HEK293 (cell line): ENCODE measurements around the gene IVD.

ENCODE experiments used
- CTCF ChIA-PET: fragments of 350-600 bp; formaldehyde crosslinking; extraction: SDS; loops from one replicate; lab custom pipeline; 2021; ENCODE audit warnings: antibody characterized with exemption; lab: Yijun Ruan, JAX
- POLR2A ChIA-PET: fragments of 300-600 bp; formaldehyde crosslinking; extraction: SDS; loops from one replicate; lab custom pipeline; 2020; ENCODE audit warnings: antibody characterized with exemption, inconsistent platforms; lab: Yijun Ruan, JAX
- H3K27ac ChIP-seq: fragments of 200-500 bp; sonication (Bioruptor generic); 2 replicates; pipeline ENCODE4 v1.5.1; 2014; ENCODE audit warnings: low read depth, low read length, control low read depth, inconsistent platforms; ENCODE audit errors: extremely low read depth
- H3K36me3 ChIP-seq, 2 experiments: fragments of 200-500 bp in 1 of 2; sonication (Bioruptor generic) in 1 of 2; 1 replicate in 1 of 2; 2 replicates in 1 of 2; pipeline ENCODE4 v1.5.1; 2014 to 2017; ENCODE audit warnings: inconsistent platforms in 2 of 2, low read length in 2 of 2; ENCODE audit not compliant: control insufficient read depth in 2 of 2, insufficient read depth in 1 of 2
- H3K4me1 ChIP-seq: fragments of 200-500 bp; sonication (Bioruptor generic); 2 replicates; pipeline ENCODE4 v1.5.1; 2014; ENCODE audit warnings: mild to moderate bottlenecking, low read length, inconsistent platforms; ENCODE audit not compliant: control insufficient read depth, insufficient read depth
- H3K4me3 ChIP-seq: 2 replicates; pipeline ENCODE4 v1.5.1; 2011; ENCODE audit warnings: low read depth, mild to moderate bottlenecking, control low read depth, low read length, moderate library complexity
- H3K9me3 ChIP-seq: fragments of 200-500 bp; sonication (Bioruptor generic); 2 replicates; pipeline ENCODE4 v1.5.1; 2014; ENCODE audit warnings: low read depth, low read length, inconsistent platforms; ENCODE audit not compliant: control insufficient read depth, insufficient read depth
- KLF8 ChIP-seq: fragments of 450-650 bp; formaldehyde crosslinking; IDR thresholded peaks from 2 replicates; pipeline ENCODE4 v1.5.1; 2016; ENCODE audit warnings: missing biosample characterization, missing genetic modification characterization
- MEIS1 ChIP-seq: sonication (generic); formaldehyde crosslinking; IDR thresholded peaks from 2 replicates; pipeline ENCODE4 v1.8.1; 2022; ENCODE audit warnings: missing genetic modification reagents, mild to moderate bottlenecking, borderline replicate concordance
- OVOL3 ChIP-seq: fragments of 450-650 bp; formaldehyde crosslinking; IDR thresholded peaks from 2 replicates; pipeline ENCODE4 v1.5.1; 2016; ENCODE audit warnings: missing biosample characterization, missing genetic modification characterization
- WT1 ChIP-seq: fragments of 450-650 bp; formaldehyde crosslinking; IDR thresholded peaks from 2 replicates; pipeline ENCODE4 v1.5.1; 2016; ENCODE audit warnings: missing biosample characterization, missing genetic modification characterization
- ZFP69B ChIP-seq: fragments of 450-650 bp; formaldehyde crosslinking; IDR thresholded peaks from 2 replicates; pipeline ENCODE4 v1.5.1; 2016; ENCODE audit warnings: missing biosample characterization, missing genetic modification characterization
- ZIC2 ChIP-seq: fragments of 450-650 bp; formaldehyde crosslinking; IDR thresholded peaks from 2 replicates; pipeline ENCODE4 v1.5.1; 2016; ENCODE audit warnings: missing biosample characterization, missing genetic modification characterization
- ZNF19 ChIP-seq: fragments of 450-650 bp; formaldehyde crosslinking; IDR thresholded peaks from 2 replicates; pipeline ENCODE4; 2016; ENCODE audit warnings: missing biosample characterization, missing genetic modification characterization, low read depth
- ZNF239 ChIP-seq: fragments of 450-650 bp; formaldehyde crosslinking; IDR thresholded peaks from 2 replicates; pipeline ENCODE4 v1.5.1; 2016; ENCODE audit warnings: missing biosample characterization, missing genetic modification characterization
- ZNF292 ChIP-seq: fragments of 450-650 bp; formaldehyde crosslinking; IDR thresholded peaks from 2 replicates; pipeline ENCODE4 v1.5.1; 2016; ENCODE audit warnings: low read depth, missing biosample characterization, missing genetic modification characterization, borderline replicate concordance
- ZNF324 ChIP-seq: fragments of 450-650 bp; formaldehyde crosslinking; IDR thresholded peaks from 2 replicates; pipeline ENCODE4 v1.5.1; 2016; ENCODE audit warnings: missing biosample characterization, missing genetic modification characterization
- ZNF391 ChIP-seq: fragments of 450-650 bp; formaldehyde crosslinking; IDR thresholded peaks from 2 replicates; pipeline ENCODE4 v1.5.1; 2016; ENCODE audit warnings: low read depth, missing biosample characterization, missing genetic modification characterization, borderline replicate concordance
- ZNF426 ChIP-seq: fragments of 450-650 bp; formaldehyde crosslinking; IDR thresholded peaks from 2 replicates; pipeline ENCODE4 v1.5.1; 2017; ENCODE audit warnings: missing biosample characterization, missing genetic modification characterization, mild to moderate bottlenecking, inconsistent platforms, moderate library complexity
- ZNF433 ChIP-seq: fragments of 450-650 bp; formaldehyde crosslinking; IDR thresholded peaks from 2 replicates; pipeline ENCODE4 v1.5.1; 2016; ENCODE audit warnings: missing biosample characterization, missing genetic modification characterization, low read depth
- ZNF529 ChIP-seq: fragments of 450-650 bp; formaldehyde crosslinking; IDR thresholded peaks from 2 replicates; pipeline ENCODE4 v1.5.1; 2017; ENCODE audit warnings: missing genetic modification characterization, missing biosample characterization; ENCODE audit not compliant: insufficient replicate concordance
- ZNF596 ChIP-seq: fragments of 450-650 bp; IDR thresholded peaks from 2 replicates; pipeline ENCODE4 v1.5.0; 2018; ENCODE audit warnings: missing biosample characterization, mild to moderate bottlenecking, missing genetic modification characterization, moderate library complexity
- ZNF664 ChIP-seq: fragments of 450-650 bp; formaldehyde crosslinking; IDR thresholded peaks from 2 replicates; pipeline ENCODE4 v1.5.1; 2016; ENCODE audit warnings: missing biosample characterization, missing genetic modification characterization
- ZNF747 ChIP-seq: fragments of 450-650 bp; formaldehyde crosslinking; IDR thresholded peaks from 2 replicates; pipeline ENCODE4 v1.5.1; 2016; ENCODE audit warnings: missing biosample characterization, missing genetic modification characterization
- TF ChIP-seq, protein P1 (sequence below): fragments of 450-650 bp; formaldehyde crosslinking; IDR thresholded peaks from 2 replicates; pipeline ENCODE4 v1.5.1; 2016; ENCODE audit warnings: missing biosample characterization, missing genetic modification characterization, borderline replicate concordance
- TF ChIP-seq, protein P2 (sequence below): fragments of 450-650 bp; formaldehyde crosslinking; IDR thresholded peaks from 2 replicates; pipeline ENCODE4 v1.5.1; 2017; ENCODE audit warnings: missing biosample characterization, missing genetic modification characterization
- TF ChIP-seq, protein P3 (sequence below): fragments of 450-650 bp; formaldehyde crosslinking; IDR thresholded peaks from 2 replicates; pipeline ENCODE4 v1.5.1; 2016; ENCODE audit warnings: missing biosample characterization, missing genetic modification characterization
- TF ChIP-seq, protein P4 (sequence below): fragments of 450-650 bp; IDR thresholded peaks from 2 replicates; pipeline ENCODE4 v1.5.1; 2018; ENCODE audit warnings: missing biosample characterization, mild to moderate bottlenecking, missing genetic modification characterization
- TF ChIP-seq, protein P5 (sequence below): fragments of 450-650 bp; formaldehyde crosslinking; IDR thresholded peaks from 2 replicates; pipeline ENCODE4 v1.5.1; 2017; ENCODE audit warnings: missing biosample characterization, missing genetic modification characterization
- TF ChIP-seq, protein P6 (sequence below): fragments of 450-650 bp; formaldehyde crosslinking; IDR thresholded peaks from 2 replicates; pipeline ENCODE4 v1.5.1; 2017; ENCODE audit warnings: missing biosample characterization, missing genetic modification characterization

The IVD gene

DNA sequence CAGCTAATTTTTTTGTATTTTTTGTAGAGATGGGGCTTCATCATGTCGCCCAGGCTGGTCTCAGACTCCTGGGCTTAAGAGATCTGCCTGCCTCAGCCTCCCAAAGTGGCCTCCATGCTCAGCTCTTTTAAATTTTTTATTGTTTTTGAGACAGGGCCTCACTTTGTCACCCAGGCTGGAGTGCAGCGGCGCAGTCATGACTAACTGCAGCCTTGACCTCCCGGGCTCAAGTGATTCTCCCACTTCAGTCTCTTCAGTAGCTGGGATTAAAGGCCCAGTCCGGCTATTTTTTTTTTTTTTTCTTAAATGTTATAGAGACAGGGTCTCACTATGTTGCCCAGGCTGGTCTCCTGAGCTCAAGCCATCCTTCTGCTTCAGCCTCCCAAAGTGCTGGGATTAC is 20.1 kb downstream of the IVD start (continued):
- TF ChIP-seq, protein P1, sequence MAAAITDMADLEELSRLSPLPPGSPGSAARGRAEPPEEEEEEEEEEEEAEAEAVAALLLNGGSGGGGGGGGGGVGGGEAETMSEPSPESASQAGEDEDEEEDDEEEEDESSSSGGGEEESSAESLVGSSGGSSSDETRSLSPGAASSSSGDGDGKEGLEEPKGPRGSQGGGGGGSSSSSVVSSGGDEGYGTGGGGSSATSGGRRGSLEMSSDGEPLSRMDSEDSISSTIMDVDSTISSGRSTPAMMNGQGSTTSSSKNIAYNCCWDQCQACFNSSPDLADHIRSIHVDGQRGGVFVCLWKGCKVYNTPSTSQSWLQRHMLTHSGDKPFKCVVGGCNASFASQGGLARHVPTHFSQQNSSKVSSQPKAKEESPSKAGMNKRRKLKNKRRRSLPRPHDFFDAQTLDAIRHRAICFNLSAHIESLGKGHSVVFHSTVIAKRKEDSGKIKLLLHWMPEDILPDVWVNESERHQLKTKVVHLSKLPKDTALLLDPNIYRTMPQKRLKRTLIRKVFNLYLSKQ: no peak
- no peak for TF ChIP-seq KLF8 (tag by site-specific recombination)
- TF ChIP-seq ZNF324: no peak
- TF ChIP-seq ZIC2 (tag by site-specific recombination): no peak
- TF ChIP-seq, protein P2, sequence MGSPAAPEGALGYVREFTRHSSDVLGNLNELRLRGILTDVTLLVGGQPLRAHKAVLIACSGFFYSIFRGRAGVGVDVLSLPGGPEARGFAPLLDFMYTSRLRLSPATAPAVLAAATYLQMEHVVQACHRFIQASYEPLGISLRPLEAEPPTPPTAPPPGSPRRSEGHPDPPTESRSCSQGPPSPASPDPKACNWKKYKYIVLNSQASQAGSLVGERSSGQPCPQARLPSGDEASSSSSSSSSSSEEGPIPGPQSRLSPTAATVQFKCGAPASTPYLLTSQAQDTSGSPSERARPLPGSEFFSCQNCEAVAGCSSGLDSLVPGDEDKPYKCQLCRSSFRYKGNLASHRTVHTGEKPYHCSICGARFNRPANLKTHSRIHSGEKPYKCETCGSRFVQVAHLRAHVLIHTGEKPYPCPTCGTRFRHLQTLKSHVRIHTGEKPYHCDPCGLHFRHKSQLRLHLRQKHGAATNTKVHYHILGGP (tag by site-specific recombination): no peak
- TF ChIP-seq ZFP69B: no peak
- TF ChIP-seq ZNF426 (tag by site-specific recombination): no peak
- TF ChIP-seq, protein P3, sequence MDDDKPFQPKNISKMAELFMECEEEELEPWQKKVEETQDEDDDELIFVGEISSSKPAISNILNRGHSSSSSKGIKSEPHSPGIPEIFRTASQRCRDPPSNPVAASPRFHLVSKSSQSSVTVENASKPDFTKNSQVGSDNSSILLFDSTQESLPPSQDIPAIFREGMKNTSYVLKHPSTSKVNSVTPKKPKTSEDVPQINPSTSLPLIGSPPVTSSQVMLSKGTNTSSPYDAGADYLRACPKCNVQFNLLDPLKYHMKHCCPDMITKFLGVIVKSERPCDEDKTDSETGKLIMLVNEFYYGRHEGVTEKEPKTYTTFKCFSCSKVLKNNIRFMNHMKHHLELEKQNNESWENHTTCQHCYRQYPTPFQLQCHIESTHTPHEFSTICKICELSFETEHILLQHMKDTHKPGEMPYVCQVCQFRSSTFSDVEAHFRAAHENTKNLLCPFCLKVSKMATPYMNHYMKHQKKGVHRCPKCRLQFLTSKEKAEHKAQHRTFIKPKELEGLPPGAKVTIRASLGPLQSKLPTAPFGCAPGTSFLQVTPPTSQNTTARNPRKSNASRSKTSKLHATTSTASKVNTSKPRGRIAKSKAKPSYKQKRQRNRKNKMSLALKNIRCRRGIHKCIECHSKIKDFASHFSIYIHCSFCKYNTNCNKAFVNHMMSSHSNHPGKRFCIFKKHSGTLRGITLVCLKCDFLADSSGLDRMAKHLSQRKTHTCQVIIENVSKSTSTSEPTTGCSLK (tag by site-specific recombination): no peak
- TF ChIP-seq ZNF292 (tag by site-specific recombination): no peak

DNA sequence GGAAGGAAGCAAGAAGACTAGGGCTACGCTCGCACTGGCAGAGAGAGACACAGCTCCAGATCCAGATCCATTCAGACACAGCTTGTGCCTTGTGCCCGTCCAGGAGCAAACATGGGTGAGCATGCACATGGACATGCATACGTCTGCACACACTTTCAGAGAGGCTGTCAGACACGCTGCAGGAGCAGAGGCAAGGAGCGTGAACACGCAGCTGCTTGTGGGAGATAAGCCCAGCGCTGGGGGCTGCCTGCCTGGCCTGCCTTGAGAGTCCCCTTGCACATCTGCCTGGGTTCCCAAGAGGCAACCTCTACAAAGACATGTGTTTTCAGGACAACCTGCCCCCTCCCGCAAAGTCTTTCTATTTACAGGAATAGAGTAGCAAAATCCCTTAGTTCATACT is 21.6 kb downstream of the IVD start:
- H3K27ac ChIP-seq: no peak overlapping the region
- no peaks in the 10 kb centered on the region for H3K4me1 ChIP-seq
- H3K36me3 ChIP-seq: no peaks in the 10 kb centered on the region; a peak in 1 of 3 replicates
- CTCF ChIA-PET: interaction anchor here (0.6 kb wide), 1 partner anchor 163 kb away, joined by 3 read pairs; no protein-coding TSS in a partner anchor
- no peak overlapping the region for H3K4me3 ChIP-seq
- TF ChIP-seq ZNF433 (tag by site-specific recombination): no peak
- TF ChIP-seq OVOL3 (tag by site-specific recombination): no peak
- no peak for TF ChIP-seq ZNF239
- no peak for TF ChIP-seq ZNF529 (tag by site-specific recombination)
- no peak for TF ChIP-seq WT1 (tag by site-specific recombination)
- TF ChIP-seq ZNF391: no peak
- no peak for TF ChIP-seq ZNF747 (tag by site-specific recombination)
- TF ChIP-seq, protein P4, sequence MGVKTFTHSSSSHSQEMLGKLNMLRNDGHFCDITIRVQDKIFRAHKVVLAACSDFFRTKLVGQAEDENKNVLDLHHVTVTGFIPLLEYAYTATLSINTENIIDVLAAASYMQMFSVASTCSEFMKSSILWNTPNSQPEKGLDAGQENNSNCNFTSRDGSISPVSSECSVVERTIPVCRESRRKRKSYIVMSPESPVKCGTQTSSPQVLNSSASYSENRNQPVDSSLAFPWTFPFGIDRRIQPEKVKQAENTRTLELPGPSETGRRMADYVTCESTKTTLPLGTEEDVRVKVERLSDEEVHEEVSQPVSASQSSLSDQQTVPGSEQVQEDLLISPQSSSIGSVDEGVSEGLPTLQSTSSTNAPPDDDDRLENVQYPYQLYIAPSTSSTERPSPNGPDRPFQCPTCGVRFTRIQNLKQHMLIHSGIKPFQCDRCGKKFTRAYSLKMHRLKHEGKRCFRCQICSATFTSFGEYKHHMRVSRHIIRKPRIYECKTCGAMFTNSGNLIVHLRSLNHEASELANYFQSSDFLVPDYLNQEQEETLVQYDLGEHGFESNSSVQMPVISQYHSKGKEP (tag by site-specific recombination): no peak
- no peak for TF ChIP-seq ZNF596 (tag by site-specific recombination)
- no peaks in the 10 kb centered on the region for H3K9me3 ChIP-seq
- POLR2A ChIA-PET: interaction anchor here (1.3 kb wide), 1 partner anchor 14 kb away, joined by 4 read pairs; the partner anchor contains the start of gene BAHD1

DNA sequence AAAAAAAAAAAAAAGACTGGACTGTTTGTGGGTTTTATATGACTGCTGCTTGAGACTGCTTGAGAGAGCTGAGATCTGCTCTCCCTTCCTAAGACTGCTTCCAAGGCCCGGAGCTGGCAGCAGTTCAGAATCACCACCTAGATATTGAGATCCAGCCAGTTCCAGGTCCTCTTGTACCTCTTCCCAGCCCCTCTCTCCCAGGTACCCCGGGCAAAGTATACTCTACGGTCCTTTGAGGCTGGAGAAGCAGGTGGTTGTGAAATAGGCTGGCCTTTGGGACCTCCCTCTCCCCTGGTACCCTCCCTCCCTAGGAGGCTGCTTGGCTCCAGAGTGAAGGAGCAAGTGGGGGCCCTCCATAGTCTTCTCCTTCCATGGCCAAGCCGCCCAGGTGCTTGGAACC is 22.6 kb downstream of the IVD start:
- Histone ChIP-seq H3K27ac (no peak overlapping the region), H3K4me1 (no peaks in the 10 kb centered on the region), H3K36me3 (no peaks in the 10 kb centered on the region; a peak in 1 of 3 replicates), H3K9me3 (no peaks in the 10 kb centered on the region), H3K4me3 (no peak overlapping the region)
- CTCF ChIA-PET: no interaction called here
- POLR2A ChIA-PET: no interaction called here
- TF ChIP-seq MEIS1 (CRISPR knock-in tag) (no peak), ZNF19 (tag by site-specific recombination) (no peak), ZNF664 (no peak)
- TF ChIP-seq, protein P5, sequence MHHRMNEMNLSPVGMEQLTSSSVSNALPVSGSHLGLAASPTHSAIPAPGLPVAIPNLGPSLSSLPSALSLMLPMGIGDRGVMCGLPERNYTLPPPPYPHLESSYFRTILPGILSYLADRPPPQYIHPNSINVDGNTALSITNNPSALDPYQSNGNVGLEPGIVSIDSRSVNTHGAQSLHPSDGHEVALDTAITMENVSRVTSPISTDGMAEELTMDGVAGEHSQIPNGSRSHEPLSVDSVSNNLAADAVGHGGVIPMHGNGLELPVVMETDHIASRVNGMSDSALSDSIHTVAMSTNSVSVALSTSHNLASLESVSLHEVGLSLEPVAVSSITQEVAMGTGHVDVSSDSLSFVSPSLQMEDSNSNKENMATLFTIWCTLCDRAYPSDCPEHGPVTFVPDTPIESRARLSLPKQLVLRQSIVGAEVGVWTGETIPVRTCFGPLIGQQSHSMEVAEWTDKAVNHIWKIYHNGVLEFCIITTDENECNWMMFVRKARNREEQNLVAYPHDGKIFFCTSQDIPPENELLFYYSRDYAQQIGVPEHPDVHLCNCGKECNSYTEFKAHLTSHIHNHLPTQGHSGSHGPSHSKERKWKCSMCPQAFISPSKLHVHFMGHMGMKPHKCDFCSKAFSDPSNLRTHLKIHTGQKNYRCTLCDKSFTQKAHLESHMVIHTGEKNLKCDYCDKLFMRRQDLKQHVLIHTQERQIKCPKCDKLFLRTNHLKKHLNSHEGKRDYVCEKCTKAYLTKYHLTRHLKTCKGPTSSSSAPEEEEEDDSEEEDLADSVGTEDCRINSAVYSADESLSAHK (tag by site-specific recombination): no peak
- TF ChIP-seq, protein P6, sequence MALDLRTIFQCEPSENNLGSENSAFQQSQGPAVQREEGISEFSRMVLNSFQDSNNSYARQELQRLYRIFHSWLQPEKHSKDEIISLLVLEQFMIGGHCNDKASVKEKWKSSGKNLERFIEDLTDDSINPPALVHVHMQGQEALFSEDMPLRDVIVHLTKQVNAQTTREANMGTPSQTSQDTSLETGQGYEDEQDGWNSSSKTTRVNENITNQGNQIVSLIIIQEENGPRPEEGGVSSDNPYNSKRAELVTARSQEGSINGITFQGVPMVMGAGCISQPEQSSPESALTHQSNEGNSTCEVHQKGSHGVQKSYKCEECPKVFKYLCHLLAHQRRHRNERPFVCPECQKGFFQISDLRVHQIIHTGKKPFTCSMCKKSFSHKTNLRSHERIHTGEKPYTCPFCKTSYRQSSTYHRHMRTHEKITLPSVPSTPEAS (tag by site-specific recombination): no peak
